ENCODE data around the gene DNM3. TPM values are rescaled to one million over a fixed set of nuclear protein-coding genes. Genes with fewer than 3 reads are reported as not detected.

DNM3 gene
- total and polyA plus RNA-seq, 2 experiments from 2014 or later = 5.2 to 12.2 TPM

- no peak overlapping the region for H3K4me3 Mint-ChIP-seq
- no peak overlapping the region for H2AFZ ChIP-seq
- H3K4me1 ChIP-seq (ENCODE audit: insufficient read depth) = peaks cover 13% of the 10 kb centered on the region; the same call in 1 of the 2 replicates
- ATAC-seq (peak; percentile 99), DNase-seq (ENCODE audit: low spot score) (peak; percentile 85)
- no peak overlapping the region for H3K4me2 ChIP-seq
- H3K27me3 ChIP-seq (ENCODE audit: insufficient read depth) = no peaks in the 10 kb centered on the region
- no peaks in the 10 kb centered on the region for H4K20me1 ChIP-seq (replicated peaks; ENCODE audit: insufficient read depth)
- no peak overlapping the region for H3K27ac ChIP-seq (ENCODE audit: low read depth)
- H3K27me3 Mint-ChIP-seq (ENCODE audit: insufficient read depth, low read depth, poor library complexity) = no peaks in the 10 kb centered on the region
- H3K9me2 ChIP-seq (ENCODE audit: insufficient read depth) = no peaks in the 10 kb centered on the region
- no peaks in the 10 kb centered on the region for H3K36me3 ChIP-seq (ENCODE audit: insufficient read depth)
- H3F3A ChIP-seq (replicated peaks; ENCODE audit: low read depth) = no peaks in the 10 kb centered on the region
- H3K36me3 Mint-ChIP-seq (ENCODE audit: low read depth) = no peaks in the 10 kb centered on the region
- H3K27ac Mint-ChIP-seq = no peak overlapping the region
- H3K79me2 ChIP-seq (replicated peaks; ENCODE audit: insufficient read depth) = no peaks in the 10 kb centered on the region
- TF ChIP-seq EZH2 (IDR thresholded peaks at IDR 0.05; ENCODE audit: low read depth, unreplicated experiment) = no peak
- no peak for TF ChIP-seq EZH2phosphoT487 (IDR thresholded peaks at IDR 0.05; ENCODE audit: unreplicated experiment)
- no peak for TF ChIP-seq CREB1 (CRISPR knock-in tag; IDR thresholded peaks at IDR 0.05; ENCODE audit: low read depth)
- TF ChIP-seq ZNF331 (CRISPR knock-in tag; IDR thresholded peaks at IDR 0.05; ENCODE audit: low read depth) = no peak
- TF ChIP-seq NANOG (IDR thresholded peaks at IDR 0.05; ENCODE audit: borderline replicate concordance) = no peak
- peak; percentile 88 to 94 for TF ChIP-seq CTCF (conservative IDR thresholded peaks at IDR 0.05; ENCODE audit: low read depth in 2 of 2)
- no peak for TF ChIP-seq ETS1 (IDR thresholded peaks at IDR 0.05)
- no peak for TF ChIP-seq STAT1 (IDR thresholded peaks at IDR 0.05; ENCODE audit: unreplicated experiment)
- TF ChIP-seq REST (IDR thresholded peaks at IDR 0.05; ENCODE audit: unreplicated experiment) = no peak
- H3K9me3 Mint-ChIP-seq = no peaks in the 10 kb centered on the region
- H3K4me3 ChIP-seq = no peak overlapping the region
- H3K4me1 Mint-ChIP-seq = peaks cover 34% of the 10 kb centered on the region
Observed at GRCh38 chr1:172089768-172090510, 248.6 kb downstream of the DNM3 start.
